Activated CD8-positive, alpha-beta memory T cell treated with anti-CD3 and anti-CD28 coated beads, Interleukin-2, amount 50 U/mL, for 48 hours (primary cell): ENCODE measurements around the gene OLIG1.
A peak's percentile ranks its signal among the peaks of the same experiment; 100 is the strongest.

Source experiments
- DNase-seq: peaks from one replicate; pipeline ENCODE4 v3.0.0-alpha.2; 2020

The OLIG1 gene

DNA sequence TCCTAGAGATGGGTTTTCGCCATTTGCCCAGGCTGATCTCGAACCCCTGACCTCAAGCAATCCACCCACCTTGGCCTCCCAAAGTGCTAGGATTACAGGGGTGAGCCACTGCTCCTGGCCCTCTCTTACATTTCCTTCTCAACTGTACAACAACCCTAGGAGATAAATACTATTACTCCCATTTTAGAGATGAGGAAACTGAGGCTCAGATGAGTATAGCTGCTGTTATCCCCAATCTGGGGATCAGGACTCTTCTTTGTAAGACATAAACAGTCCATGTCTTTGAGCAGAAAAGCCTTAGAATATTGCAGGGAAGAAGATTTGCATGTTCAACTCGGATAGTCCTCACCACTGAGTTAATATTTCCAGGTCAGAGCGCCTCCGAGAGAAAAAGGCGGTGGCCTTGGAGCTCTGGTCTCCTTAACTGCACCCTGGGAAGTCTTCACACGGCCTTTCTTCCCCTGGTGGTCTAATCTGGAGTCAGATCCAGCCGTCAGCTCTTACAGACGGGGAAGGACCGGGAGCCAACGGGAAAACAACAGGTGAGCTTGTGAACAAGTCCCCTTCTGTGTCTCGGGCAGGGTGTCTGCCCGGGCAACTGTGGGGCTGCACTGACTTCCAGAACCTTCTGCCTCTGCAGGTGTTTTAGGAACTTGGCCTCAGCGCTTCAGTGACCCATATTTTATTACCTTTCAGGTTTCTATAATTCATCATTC lies 5.9 kb upstream of the OLIG1 start:
- DNase-seq = no peak

- no peak for DNase-seq
Measured at GRCh38 chr21:33064623-33065390, 5.1 kb upstream of the OLIG1 start.

DNA sequence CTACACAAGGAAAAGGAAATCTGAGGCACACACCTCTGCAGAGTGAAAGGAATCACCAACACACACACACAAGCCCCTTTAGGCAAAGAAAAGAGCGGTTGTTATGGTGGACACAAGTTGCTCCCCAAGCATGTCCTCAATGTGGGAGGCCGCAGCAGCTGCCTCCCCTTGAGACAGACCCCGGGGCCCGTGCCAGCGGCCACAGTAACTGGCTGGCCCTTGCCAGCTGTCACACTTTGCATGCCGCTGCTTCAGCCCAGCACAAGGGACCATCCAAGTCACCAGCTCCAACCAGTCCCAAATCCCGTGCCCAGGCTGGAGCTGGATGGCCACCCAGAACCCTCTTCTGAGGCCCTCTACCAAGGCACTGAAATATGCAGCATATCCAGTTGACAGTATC lies 2.9 kb upstream of the OLIG1 start:
- DNase-seq = no peak

DNA sequence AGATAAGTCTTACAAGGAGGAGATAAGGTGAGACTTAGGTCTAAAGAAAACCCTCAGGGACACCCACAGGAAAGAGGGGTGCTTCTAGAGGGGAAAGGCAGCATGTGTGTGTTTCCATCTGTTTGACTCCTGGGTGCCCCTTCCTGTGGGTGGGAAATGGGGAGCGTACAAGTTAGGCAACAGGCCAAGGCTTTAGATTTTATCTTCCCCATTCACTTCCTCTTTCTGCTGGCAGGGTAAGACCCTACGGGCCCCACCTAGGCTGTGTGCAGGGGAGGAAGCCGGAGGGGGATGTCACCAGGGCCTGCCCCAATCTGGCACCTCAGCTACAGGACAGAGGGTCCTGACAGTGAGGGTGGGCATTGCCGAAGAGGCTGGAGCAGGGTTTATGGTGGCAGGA lies 2.5 kb upstream of the OLIG1 start:
- no peak for DNase-seq

- DNase-seq = no peak
Measured at GRCh38 chr21:33069243-33069642, 698 bp upstream of the OLIG1 start.

GRCh38 chr21:33069645-33069993 lies 322 bp upstream of the OLIG1 start:
- no peak for DNase-seq

- DNase-seq = no peak
Measured at GRCh38 chr21:33070744-33070997, 730 bp downstream of the OLIG1 start.

DNA sequence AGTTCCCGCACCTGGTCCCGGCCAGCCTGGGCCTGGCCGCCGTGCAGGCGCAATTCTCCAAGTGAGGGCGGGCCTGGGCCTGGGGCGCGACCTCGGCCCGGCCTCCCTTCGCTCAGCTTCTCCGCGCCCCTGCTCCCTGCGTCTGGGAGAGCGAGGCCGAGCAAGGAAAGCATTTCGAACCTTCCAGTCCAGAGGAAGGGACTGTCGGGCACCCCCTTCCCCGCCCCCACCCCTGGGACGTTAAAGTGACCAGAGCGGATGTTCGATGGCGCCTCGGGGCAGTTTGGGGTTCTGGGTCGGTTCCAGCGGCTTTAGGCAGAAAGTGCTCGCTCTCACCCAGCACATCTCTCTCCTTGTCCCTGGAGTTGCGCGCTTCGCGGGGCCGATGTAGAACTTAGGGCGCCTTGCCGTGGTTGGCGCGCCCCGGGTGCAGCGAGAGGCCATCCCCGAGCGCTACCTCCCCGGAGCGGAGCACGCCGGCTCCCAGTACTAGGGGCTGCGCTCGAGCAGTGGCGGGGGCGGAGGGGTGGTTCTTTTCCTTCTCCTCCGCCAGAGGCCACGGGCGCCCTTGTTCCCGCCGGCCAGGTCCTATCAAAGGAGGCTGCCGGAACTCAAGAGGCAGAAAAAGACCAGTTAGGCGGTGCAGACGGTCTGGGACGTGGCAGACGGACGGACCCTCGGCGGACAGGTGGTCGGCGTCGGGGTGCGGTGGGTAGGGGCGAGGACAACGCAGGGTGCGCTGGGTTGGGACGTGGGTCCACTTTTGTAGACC lies 1.2 kb downstream of the OLIG1 start:
- DNase-seq = peak; percentile 62

- peak; percentile 55 for DNase-seq
Measured at GRCh38 chr21:33071770-33072306, 1.9 kb downstream of the OLIG1 start.

DNA sequence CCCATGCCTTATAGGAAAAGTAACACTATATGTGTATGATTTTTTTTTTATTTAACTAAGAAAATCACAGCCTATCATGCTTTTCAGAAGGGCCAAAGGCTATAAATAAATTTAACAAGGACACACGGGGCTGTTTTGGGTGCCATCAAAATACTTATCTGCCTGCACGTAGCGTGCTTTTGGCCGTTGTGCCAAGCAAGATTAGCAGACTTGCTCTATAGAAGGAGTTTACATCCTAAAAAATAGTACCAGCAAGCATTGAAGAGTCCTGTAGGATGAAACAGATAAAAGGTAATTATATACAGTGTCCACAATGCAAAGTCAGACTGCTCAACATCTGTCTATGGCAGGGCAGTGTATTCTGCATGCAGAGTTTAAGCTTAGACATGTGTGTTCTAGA lies 3.7 kb downstream of the OLIG1 start:
- DNase-seq = no peak

GRCh38 chr21:33075128-33075527 lies 5.2 kb downstream of the OLIG1 start:
- DNase-seq = no peak

DNA sequence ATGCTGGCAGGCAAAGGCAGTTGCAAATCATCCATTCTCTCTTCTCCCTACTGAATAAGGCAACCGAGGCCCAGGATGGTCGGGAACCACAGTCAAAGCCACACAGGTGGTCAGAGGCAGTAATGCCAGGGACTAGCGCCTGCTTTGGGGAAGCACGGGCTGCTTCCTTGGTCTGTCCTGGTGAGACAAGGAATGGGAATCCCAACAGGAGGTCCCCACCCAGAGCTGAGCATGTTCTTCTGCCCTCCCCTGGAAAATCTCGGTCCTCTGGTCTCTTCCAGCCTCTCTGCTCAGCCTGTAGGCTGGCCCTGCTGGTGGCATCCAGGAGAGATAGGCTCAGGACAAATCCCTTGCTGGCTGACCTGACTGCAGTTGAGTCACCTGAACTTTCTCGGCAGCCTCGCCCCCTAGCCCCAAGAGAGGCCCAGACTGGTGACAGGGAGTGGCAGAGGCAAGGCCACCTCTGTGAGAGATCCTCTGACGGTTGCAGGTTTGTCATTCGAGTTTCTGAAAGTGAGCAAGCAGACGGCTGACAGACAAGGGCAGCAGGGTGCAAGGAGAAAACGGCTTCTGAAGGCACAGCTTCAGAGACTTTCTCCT lies 5.8 kb downstream of the OLIG1 start:
- no peak for DNase-seq

GRCh38 chr21:33076600-33077329 lies 6.8 kb downstream of the OLIG1 start:
- no peak for DNase-seq

DNA sequence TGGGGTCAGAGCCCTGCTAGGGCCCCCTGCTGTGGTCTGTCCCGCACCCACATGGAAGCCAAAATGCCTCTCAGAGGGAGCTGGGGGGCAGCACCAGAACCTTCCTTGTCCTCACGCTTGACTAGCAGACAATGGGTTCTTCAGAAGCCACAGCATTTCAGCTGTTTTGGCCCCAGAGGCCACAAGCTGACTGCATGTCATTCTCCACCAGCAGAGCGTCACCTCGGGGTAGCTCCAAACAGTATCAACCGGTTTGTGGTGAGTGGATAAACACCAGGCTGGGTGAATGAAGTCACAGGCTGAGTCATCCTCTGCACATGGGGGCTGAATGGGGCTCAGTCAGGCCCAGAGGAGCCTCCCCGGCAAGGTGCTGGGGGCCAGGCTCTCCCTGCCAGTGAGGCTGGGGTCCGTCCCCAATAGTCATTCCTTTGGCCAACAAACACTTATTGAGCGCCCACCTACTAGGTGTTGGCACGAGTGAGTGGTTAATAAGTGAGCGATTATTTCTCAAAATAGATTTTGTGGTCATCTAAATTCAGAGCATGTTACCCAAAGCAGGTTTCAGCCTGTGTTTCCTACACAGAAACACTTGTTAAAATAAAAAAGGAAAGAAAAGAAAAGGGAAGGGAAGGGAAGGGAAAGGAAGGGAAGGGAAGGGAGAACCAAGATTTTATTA lies 9.1 kb downstream of the OLIG1 start:
- peak; percentile 59 for DNase-seq

DNA sequence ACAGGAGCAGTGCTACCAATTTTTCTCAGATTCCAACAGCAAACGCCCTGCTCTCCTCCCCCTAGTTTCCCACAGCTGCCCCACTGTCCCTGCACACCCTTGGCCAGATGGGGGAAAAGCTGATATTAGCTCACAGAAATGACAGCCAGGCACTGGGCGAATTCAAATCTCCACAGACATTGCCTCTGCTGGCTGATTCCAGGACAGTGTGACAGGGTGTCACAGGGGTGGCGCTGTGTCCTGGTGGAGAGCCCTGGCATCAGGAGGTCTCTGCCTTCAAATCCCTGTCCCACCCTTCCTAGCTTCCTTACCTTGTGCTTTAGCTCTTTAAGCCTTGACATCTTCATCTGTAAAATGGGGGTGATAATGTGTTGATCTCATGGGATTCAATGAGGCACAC lies 10.4 kb downstream of the OLIG1 start:
- no peak for DNase-seq

GRCh38 chr21:33080776-33081175 lies 10.8 kb downstream of the OLIG1 start:
- no peak for DNase-seq

DNA sequence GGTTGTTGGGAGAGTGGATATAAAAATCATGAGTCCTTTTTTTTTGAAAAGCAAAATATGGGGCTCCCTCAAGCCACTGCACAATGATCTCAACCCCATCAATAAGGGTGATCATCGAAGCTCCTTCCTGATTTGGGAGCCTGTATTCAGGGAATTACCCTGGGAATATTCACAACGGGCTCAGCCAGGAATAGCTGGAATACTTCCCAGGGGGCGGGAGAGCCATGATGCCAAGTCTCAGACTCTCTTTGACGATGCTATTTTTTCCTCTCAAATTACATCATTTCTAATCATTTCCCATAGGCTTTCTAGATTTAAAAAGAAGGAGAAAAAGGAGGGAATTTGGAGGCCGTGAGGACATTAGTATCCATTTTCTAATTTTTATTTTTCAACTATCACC lies 18.4 kb downstream of the OLIG1 start:
- DNase-seq = no peak

DNA sequence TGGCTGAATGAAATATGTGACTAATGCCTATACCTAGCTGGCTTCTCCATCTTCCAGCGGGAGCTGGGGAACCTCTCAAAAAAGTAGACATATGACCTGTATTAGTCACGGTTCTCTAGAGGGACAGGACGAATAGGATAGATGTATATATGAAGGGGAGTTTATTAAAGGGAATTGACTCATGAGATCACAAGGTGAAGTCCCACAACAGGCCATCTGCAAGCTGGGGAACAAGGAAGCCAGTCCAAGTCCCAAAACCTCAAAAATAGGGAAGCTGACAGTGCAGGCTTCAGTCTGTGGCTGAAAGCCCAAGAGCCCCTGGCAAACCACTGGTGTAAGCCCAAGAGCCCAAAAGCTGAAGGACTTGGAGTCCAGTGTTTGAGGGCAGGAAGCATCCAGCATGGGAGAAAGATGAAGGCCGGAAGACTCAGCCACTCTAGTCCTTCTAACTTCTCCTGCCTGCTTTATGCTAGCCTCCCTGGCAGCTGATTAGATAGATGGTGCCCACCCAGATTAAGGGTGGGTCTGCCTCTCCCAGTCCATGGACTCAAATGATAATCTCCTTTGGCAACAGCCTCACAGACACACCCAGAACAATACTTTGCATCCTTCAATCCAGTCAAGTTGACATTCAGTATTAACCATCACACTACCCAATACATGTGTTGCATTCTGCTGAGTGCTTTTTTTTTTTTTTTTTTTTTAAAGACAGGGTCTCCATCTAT lies 19.6 kb downstream of the OLIG1 start:
- DNase-seq = no peak

DNA sequence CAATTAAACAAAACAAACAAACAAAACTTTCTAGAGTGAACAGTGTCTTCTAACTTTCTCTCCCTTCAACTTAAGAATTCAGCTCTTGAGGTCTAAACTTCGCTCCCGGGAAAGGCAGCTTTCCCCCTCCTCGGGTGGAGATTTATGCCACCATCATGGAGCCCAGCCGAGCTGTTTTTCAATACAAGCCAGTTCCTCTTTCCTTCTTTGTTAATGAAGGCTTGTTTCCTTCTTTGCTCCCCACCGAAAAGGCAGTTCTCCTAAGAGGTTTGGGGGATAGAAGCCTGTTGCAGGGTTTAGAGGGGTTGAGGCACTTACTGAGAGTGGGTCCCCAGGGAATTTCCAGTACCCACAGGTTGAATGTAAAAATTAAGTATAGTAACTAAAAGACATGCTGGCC lies 26.5 kb downstream of the OLIG1 start:
- no peak for DNase-seq

- no peak for DNase-seq
Measured at GRCh38 chr21:33099131-33099530, 29.2 kb downstream of the OLIG1 start.

DNA sequence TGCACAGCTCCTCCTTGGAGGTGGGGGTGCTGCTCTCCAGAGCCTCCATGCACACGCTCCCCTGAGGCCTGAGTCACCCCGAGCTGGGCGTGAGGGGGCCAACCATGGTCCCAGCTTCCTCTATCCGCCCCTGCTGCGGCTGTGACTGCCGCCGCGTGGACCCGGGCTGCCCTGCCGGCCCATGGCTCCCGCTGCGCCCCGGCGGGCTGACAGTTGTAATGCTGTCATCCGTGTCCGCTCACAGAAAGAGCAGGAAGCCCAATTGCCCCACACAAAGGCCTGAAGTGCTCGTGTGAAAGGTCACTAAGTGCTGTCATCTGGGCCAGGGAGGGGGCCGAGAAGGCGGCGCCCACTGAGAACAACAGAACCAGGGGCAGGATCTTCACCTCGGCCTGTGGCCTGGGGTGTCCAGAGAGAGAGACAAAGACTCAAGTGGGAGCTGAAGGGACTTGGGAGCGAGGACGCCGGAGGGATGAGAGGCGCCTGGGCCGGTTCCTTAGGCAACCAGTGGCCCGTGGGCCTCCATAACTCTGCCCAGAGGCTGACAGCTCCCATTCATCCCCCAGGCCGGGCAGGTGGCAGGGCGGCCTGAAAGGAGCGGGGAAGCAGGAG lies 31.5 kb downstream of the OLIG1 start:
- no peak for DNase-seq
